CD4-positive, CD25-positive, alpha-beta regulatory T cell (primary cell): ENCODE measurements around the gene TFCP2L1. TPM values are rescaled to one million over a fixed set of nuclear protein-coding genes. Genes with fewer than 3 reads are reported as not detected.

Source experiments
- ATAC-seq, 2 donors: fragments of 150-1000 bp; cut with Tn5 transposase; one replicate each; pipeline ENCODE4 v1.10.0; 2021; ENCODE audit warnings: low read depth in 2 of 2, moderate number of reproducible peaks in 2 of 2, moderate library complexity in 1 of 2
- DNase-seq, 3 donors: peaks; one replicate each; pipeline versions ENCODE4 v3.0.0 to v3.0.0-alpha.2; 2012 to 2022; ENCODE audit warnings: mixed read lengths in 1 of 3
- H3K27ac ChIP-seq: one replicate; pipeline ENCODE4 v1.7.0; 2013; ENCODE audit warnings: mild to moderate bottlenecking, low read length; ENCODE audit not compliant: insufficient read depth, poor library complexity, severe bottlenecking
- H3K27me3 ChIP-seq: one replicate; pipeline ENCODE4 v1.7.0; 2013; ENCODE audit warnings: low read length; ENCODE audit not compliant: control insufficient read depth, insufficient read depth
- H3K36me3 ChIP-seq: one replicate; pipeline ENCODE4 v1.7.0; 2013; ENCODE audit warnings: mild to moderate bottlenecking, low read length, moderate library complexity; ENCODE audit not compliant: control insufficient read depth, insufficient read depth
- H3K4me1 ChIP-seq: 2 replicates; pipeline ENCODE4 v1.7.0; 2013; ENCODE audit warnings: mild to moderate bottlenecking, low read length; ENCODE audit not compliant: insufficient read depth, control insufficient read depth, poor library complexity, severe bottlenecking
- H3K4me3 ChIP-seq: one replicate; pipeline ENCODE4 v1.7.0; 2013; ENCODE audit warnings: low read depth, mild to moderate bottlenecking, low read length, moderate library complexity
- H3K9me3 ChIP-seq, 2 experiments: 1 replicate in 1 of 2; 2 replicates in 1 of 2; pipeline ENCODE4 v1.7.0; 2013; ENCODE audit warnings: low read length in 2 of 2, mild to moderate bottlenecking in 1 of 2, moderate library complexity in 1 of 2; ENCODE audit not compliant: control insufficient read depth in 2 of 2
- H3K27ac Mint-ChIP-seq, 3 donors: one replicate each; pipeline ENCODE4 v1.8.0; 2020 to 2022; ENCODE audit warnings: mild to moderate bottlenecking in 3 of 3, mixed read lengths in 3 of 3, moderate library complexity in 2 of 3
- H3K27me3 Mint-ChIP-seq: one replicate; pipeline ENCODE4 v1.8.0; 2022; ENCODE audit warnings: mild to moderate bottlenecking, mixed read lengths
- H3K36me3 Mint-ChIP-seq: one replicate; pipeline ENCODE4 v1.8.0; 2020; ENCODE audit warnings: mixed read lengths
- H3K4me1 Mint-ChIP-seq, 4 donors: one replicate each; pipeline ENCODE4 v1.8.0; 2020 to 2022; ENCODE audit warnings: mixed read lengths in 4 of 4, mild to moderate bottlenecking in 1 of 4
- H3K4me3 Mint-ChIP-seq, 4 donors: one replicate each; pipeline ENCODE4 v1.8.0; 2020 to 2022; ENCODE audit warnings: mild to moderate bottlenecking in 4 of 4, mixed read lengths in 4 of 4, moderate library complexity in 3 of 4
- H3K9me3 Mint-ChIP-seq, 7 donors: one replicate each; pipeline ENCODE4 v1.8.0; 2020 to 2022; ENCODE audit warnings: mixed read lengths in 7 of 7, mild to moderate bottlenecking in 3 of 7, moderate library complexity in 2 of 7
- polyA plus RNA-seq, 4 donors: library from polyadenylated mRNA; unstranded; fragments of 300-500 nt; fragmentation: Illumina TruSeq; gene quantifications; one replicate each; pipeline ENCODE4 v1.2.3, GENCODE V29; 2021
- total RNA-seq: library from RNA; stranded (reverse); gene quantifications from one replicate; pipeline ENCODE4 v1.2.3, GENCODE V29; 2022

TFCP2L1 gene
- total and polyA plus RNA-seq, 5 donors from 2014 or later, result 0.05 TPM; not detected in 4

GRCh38 chr2:121200419-121201315 lies 84.3 kb downstream of the TFCP2L1 start:
- Histone ChIP-seq H3K27ac (no peak overlapping the region), H3K4me3 (no peak overlapping the region), H3K4me1 (no peaks in the 10 kb centered on the region), H3K9me3 (no peaks in the 10 kb centered on the region), H3K36me3 (no peaks in the 10 kb centered on the region), H3K27me3 (no peaks in the 10 kb centered on the region)
- DNase-seq (no peak), ATAC-seq (no peak)
- Mint-ChIP-seq H3K36me3 (no peaks in the 10 kb centered on the region), H3K27ac (no peak overlapping the region), H3K27me3 (no peaks in the 10 kb centered on the region), H3K9me3 (no peaks in the 10 kb centered on the region), H3K4me1 (no peaks in the 10 kb centered on the region), H3K4me3 (no peak overlapping the region)

DNA sequence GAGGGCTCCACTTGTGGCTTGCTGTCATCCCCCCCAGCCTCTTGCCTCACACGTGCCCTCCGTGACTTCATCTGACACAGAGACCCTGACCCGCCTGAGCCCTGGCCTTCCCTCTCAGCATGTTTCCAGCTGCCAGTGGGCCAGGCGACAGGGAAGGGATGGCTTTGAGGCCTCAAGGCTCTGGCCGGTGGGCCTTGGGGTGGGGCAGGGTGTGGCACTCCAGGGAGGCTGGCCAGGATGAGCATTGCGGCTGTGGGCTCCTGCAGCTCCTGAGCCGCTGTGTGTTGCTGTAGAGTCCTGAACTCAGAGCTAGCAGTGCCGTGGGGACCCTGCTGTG lies 85.0 kb downstream of the TFCP2L1 start:
- Mint-ChIP-seq H3K4me1 (no peaks in the 10 kb centered on the region), H3K36me3 (no peaks in the 10 kb centered on the region), H3K9me3 (no peaks in the 10 kb centered on the region), H3K27me3 (no peaks in the 10 kb centered on the region), H3K27ac (no peak overlapping the region), H3K4me3 (no peak overlapping the region)
- no peaks in the 10 kb centered on the region for H3K9me3 ChIP-seq
- H3K36me3 ChIP-seq, result no peaks in the 10 kb centered on the region
- H3K27ac ChIP-seq, result no peak overlapping the region
- H3K4me1 ChIP-seq, result no peaks in the 10 kb centered on the region
- H3K27me3 ChIP-seq, result no peaks in the 10 kb centered on the region
- DNase-seq, result no peak
- no peak overlapping the region for H3K4me3 ChIP-seq
- ATAC-seq, result no peak

- ATAC-seq, result no peak
- H3K27me3 ChIP-seq, result no peaks in the 10 kb centered on the region
- H3K4me1 ChIP-seq, result no peaks in the 10 kb centered on the region
- Mint-ChIP-seq H3K9me3 (no peaks in the 10 kb centered on the region), H3K4me3 (no peak overlapping the region), H3K27ac (no peak overlapping the region), H3K4me1 (no peaks in the 10 kb centered on the region), H3K27me3 (no peaks in the 10 kb centered on the region), H3K36me3 (no peaks in the 10 kb centered on the region)
- no peak overlapping the region for H3K27ac ChIP-seq
- H3K4me3 ChIP-seq, result no peak overlapping the region
- no peaks in the 10 kb centered on the region for H3K9me3 ChIP-seq
- no peaks in the 10 kb centered on the region for H3K36me3 ChIP-seq
- DNase-seq, result no peak
Observed at GRCh38 chr2:121199281-121200010, 85.6 kb downstream of the TFCP2L1 start.

- peak in 1 of 2 donors; percentile 23 for ATAC-seq
- Mint-ChIP-seq H3K36me3 (no peaks in the 10 kb centered on the region), H3K27ac (no peak overlapping the region), H3K4me1 (no peaks in the 10 kb centered on the region), H3K9me3 (no peaks in the 10 kb centered on the region), H3K27me3 (no peaks in the 10 kb centered on the region), H3K4me3 (no peak overlapping the region)
- no peaks in the 10 kb centered on the region for H3K4me1 ChIP-seq
- no peak overlapping the region for H3K27ac ChIP-seq
- no peak overlapping the region for H3K4me3 ChIP-seq
- H3K9me3 ChIP-seq, result no peaks in the 10 kb centered on the region
- no peaks in the 10 kb centered on the region for H3K27me3 ChIP-seq
- H3K36me3 ChIP-seq, result no peaks in the 10 kb centered on the region
- DNase-seq, result no peak
Observed at GRCh38 chr2:121197369-121198091, 87.5 kb downstream of the TFCP2L1 start.

DNA sequence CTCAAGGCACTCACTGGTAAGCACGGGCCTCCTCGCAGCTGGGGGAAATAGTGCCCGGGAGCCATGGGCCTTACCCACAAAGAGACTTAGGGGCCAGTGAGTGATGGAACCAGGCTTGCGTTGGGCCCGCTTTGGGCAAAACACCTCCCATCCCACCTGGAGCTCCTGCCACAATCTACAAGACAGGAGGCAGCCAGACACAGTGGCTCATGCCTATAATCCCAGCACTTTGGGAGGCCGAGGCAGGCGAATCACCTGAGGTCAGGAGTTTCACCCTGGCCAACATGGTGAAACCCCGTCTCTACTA lies 88.2 kb downstream of the TFCP2L1 start:
- Histone ChIP-seq H3K36me3 (no peaks in the 10 kb centered on the region), H3K9me3 (no peaks in the 10 kb centered on the region), H3K27ac (no peak overlapping the region), H3K27me3 (no peaks in the 10 kb centered on the region), H3K4me1 (no peaks in the 10 kb centered on the region), H3K4me3 (no peak overlapping the region)
- DNase-seq, result no peak
- no peaks in the 10 kb centered on the region for H3K36me3 Mint-ChIP-seq
- no peak overlapping the region for H3K4me3 Mint-ChIP-seq
- no peaks in the 10 kb centered on the region for H3K27me3 Mint-ChIP-seq
- H3K4me1 Mint-ChIP-seq, result no peaks in the 10 kb centered on the region
- ATAC-seq, result no peak
- H3K27ac Mint-ChIP-seq, result no peak overlapping the region
- H3K9me3 Mint-ChIP-seq, result no peaks in the 10 kb centered on the region

DNA sequence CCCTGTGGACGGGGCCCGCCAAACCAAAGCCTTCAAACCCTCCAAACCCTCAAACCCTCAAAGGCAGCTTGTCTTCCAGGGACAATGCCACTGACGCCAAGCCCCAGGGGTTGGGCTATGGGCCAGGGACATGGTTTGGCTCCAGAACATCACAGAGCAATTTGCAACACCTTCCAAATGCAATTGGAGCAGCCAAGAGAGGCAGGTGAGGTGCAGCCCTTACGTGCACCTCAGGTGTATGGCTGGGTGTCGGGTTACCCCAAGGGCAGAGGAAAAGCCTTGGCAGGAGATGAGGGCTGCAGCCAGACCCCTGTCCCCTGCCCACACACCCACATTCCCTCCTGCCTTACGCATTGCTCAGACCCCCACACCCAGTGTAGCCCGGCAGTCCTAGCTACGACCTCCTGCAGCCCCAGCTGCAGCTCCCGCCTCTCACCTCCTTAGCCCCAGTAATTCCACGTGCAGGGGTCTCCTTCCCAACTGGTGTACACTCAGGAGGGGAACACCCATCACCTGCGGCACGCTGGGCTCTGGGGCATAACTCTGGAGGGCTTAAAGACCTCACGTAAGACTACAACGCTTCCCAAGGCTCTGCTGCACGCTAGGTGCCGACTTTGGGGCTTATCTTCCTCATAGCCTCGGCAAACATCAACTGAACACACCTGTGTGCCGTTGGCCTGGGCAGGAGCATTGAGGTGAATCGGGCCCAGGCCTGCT lies 88.7 kb downstream of the TFCP2L1 start:
- H3K27ac Mint-ChIP-seq, result no peak overlapping the region
- no peaks in the 10 kb centered on the region for H3K27me3 Mint-ChIP-seq
- no peaks in the 10 kb centered on the region for H3K4me1 ChIP-seq
- no peak overlapping the region for H3K27ac ChIP-seq
- H3K36me3 Mint-ChIP-seq, result no peaks in the 10 kb centered on the region
- H3K4me1 Mint-ChIP-seq, result no peaks in the 10 kb centered on the region
- H3K4me3 ChIP-seq, result no peak overlapping the region
- no peaks in the 10 kb centered on the region for H3K27me3 ChIP-seq
- no peaks in the 10 kb centered on the region for H3K9me3 Mint-ChIP-seq
- no peaks in the 10 kb centered on the region for H3K36me3 ChIP-seq
- ATAC-seq (no peak), DNase-seq (no peak)
- H3K4me3 Mint-ChIP-seq, result no peak overlapping the region
- no peaks in the 10 kb centered on the region for H3K9me3 ChIP-seq

DNA sequence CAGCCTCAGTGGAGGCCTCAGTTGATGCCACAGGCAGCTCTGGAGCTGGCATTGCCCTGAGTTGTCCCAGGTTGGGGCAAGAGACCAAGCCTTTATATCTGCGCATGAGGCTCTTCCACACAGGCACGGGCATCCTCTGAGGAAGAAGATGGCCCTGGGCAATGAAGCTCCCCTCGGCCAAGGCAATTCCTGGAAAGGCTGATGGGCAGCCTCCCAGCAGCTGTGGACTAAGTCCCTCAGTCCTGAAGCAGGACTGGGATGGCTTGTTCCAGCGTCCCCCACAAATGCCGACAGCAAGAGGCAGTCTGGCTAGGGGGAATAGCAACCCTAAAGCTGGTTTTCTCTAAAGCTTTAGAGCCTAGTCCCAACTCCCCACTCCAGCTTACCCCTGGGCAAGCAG lies 90.0 kb downstream of the TFCP2L1 start:
- H3K4me3 ChIP-seq, result no peak overlapping the region
- H3K4me3 Mint-ChIP-seq, result no peak overlapping the region
- H3K36me3 ChIP-seq, result no peaks in the 10 kb centered on the region
- ATAC-seq, result no peak
- no peak overlapping the region for H3K27ac Mint-ChIP-seq
- H3K4me1 ChIP-seq, result no peaks in the 10 kb centered on the region
- H3K9me3 Mint-ChIP-seq, result no peaks in the 10 kb centered on the region
- H3K27me3 Mint-ChIP-seq, result no peaks in the 10 kb centered on the region
- DNase-seq, result no peak
- no peaks in the 10 kb centered on the region for H3K4me1 Mint-ChIP-seq
- no peak overlapping the region for H3K27ac ChIP-seq
- H3K9me3 ChIP-seq, result no peaks in the 10 kb centered on the region
- no peaks in the 10 kb centered on the region for H3K27me3 ChIP-seq
- no peaks in the 10 kb centered on the region for H3K36me3 Mint-ChIP-seq
